Esophagus muscularis mucosa (tissue), 3 donors: Measurements from ENCODE around the gene OGFOD3.

ENCODE experiments used
- EP300 ChIP-seq: sonication (generic); formaldehyde crosslinking; IDR thresholded peaks from one replicate; pipeline ENCODE4 v1.6.1; 2017; ENCODE audit warnings: antibody characterized with exemption
- POLR2AphosphoS5 ChIP-seq, 2 donors: sonication (generic); formaldehyde crosslinking; IDR thresholded peaks; one replicate each; pipeline ENCODE4 v1.6.1; 2017; ENCODE audit warnings: antibody characterized with exemption in 2 of 2

GRCh38 chr17:82354804-82355308 lies 63.5 kb downstream of the OGFOD3 start:
- no peak for TF ChIP-seq POLR2AphosphoS5 (IDR thresholded peaks at IDR 0.05)
- no peak for TF ChIP-seq EP300
